SK-N-SH treated with all-trans-retinoic acid at 6 μM for 48 hours (cell line): ENCODE measurements around the gene RASGEF1C.

Source experiments
- ATAC-seq: fragments of 200-7000 bp; cut with Tn5 transposase; 3 replicates; pipeline ENCODE4 v1.9.1; 2020; ENCODE audit warnings: mild to moderate bottlenecking, moderate library complexity
- ARNTL ChIP-seq: fragments of 450-650 bp; formaldehyde crosslinking; IDR thresholded peaks from 2 replicates; pipeline ENCODE4 v1.5.0; 2020; ENCODE audit warnings: low read depth, mild to moderate bottlenecking, moderate library complexity, borderline replicate concordance
- BACH2 ChIP-seq: fragments of 250-450 bp; sonication (Bioruptor Pico); IDR thresholded peaks from 2 replicates; pipeline ENCODE4 v1.9.0; 2021; ENCODE audit warnings: mild to moderate bottlenecking, borderline replicate concordance
- CREB5 ChIP-seq: fragments of 250-450 bp; sonication (Bioruptor Pico); IDR thresholded peaks from 2 replicates; pipeline ENCODE4 v1.5.1; 2020; ENCODE audit warnings: low read depth, mild to moderate bottlenecking, moderate library complexity
- CSDC2 ChIP-seq: fragments of 250-450 bp; sonication (Bioruptor Pico); IDR thresholded peaks from 2 replicates; pipeline ENCODE4 v1.5.0; 2020; ENCODE audit warnings: mild to moderate bottlenecking, moderate library complexity
- CSRNP3 ChIP-seq: fragments of 250-450 bp; sonication (Bioruptor Pico); IDR thresholded peaks from 2 replicates; pipeline ENCODE4 v1.5.1; 2021; ENCODE audit warnings: mild to moderate bottlenecking, moderate library complexity
- ESRRG ChIP-seq: fragments of 250-450 bp; sonication (Bioruptor Pico); IDR thresholded peaks from 2 replicates; pipeline ENCODE4 v1.6.1; 2021; ENCODE audit warnings: mild to moderate bottlenecking
- GLIS3 ChIP-seq: fragments of 250-450 bp; sonication (Bioruptor Pico); IDR thresholded peaks from 2 replicates; pipeline ENCODE4 v1.5.0; 2020; ENCODE audit warnings: mild to moderate bottlenecking, moderate library complexity
- ISL1 ChIP-seq: fragments of 250-450 bp; sonication (Bioruptor Pico); IDR thresholded peaks from 2 replicates; pipeline ENCODE4 v2.1.2; 2022; ENCODE audit warnings: mild to moderate bottlenecking, moderate library complexity
- OSR1 ChIP-seq: fragments of 250-450 bp; sonication (Bioruptor Pico); IDR thresholded peaks from 2 replicates; pipeline ENCODE4 v1.8.0; 2022; ENCODE audit warnings: moderate library complexity, mild to moderate bottlenecking, inconsistent platforms
- PATZ1 ChIP-seq: fragments of 250-450 bp; sonication (Bioruptor Pico); IDR thresholded peaks from 2 replicates; pipeline ENCODE4 v1.8.0; 2020; ENCODE audit warnings: mild to moderate bottlenecking, moderate library complexity, borderline replicate concordance
- POU6F1 ChIP-seq: fragments of 250-450 bp; sonication (Bioruptor Pico); IDR thresholded peaks from 2 replicates; pipeline ENCODE4 v1.8.0; 2021; ENCODE audit warnings: low read depth, mild to moderate bottlenecking, moderate library complexity, borderline replicate concordance
- RARB ChIP-seq: fragments of 250-450 bp; sonication (Bioruptor Pico); IDR thresholded peaks from 2 replicates; pipeline ENCODE4 v1.8.0; 2021; ENCODE audit warnings: mild to moderate bottlenecking, moderate library complexity
- SNAI2 ChIP-seq: fragments of 250-450 bp; sonication (Bioruptor Pico); IDR thresholded peaks from 2 replicates; pipeline ENCODE4 v1.5.0; 2020; ENCODE audit warnings: mild to moderate bottlenecking, moderate library complexity
- TCF4 ChIP-seq: fragments of 250-450 bp; sonication (Bioruptor Pico); IDR thresholded peaks from 2 replicates; pipeline ENCODE4 v1.8.0; 2021; ENCODE audit warnings: mild to moderate bottlenecking, moderate library complexity, borderline replicate concordance
- TOX ChIP-seq: fragments of 250-450 bp; sonication (Bioruptor Pico); IDR thresholded peaks from 2 replicates; pipeline ENCODE4 v1.8.0; 2021; ENCODE audit warnings: mild to moderate bottlenecking, moderate library complexity, borderline replicate concordance
- TSHZ2 ChIP-seq: fragments of 250-450 bp; sonication (Bioruptor Pico); IDR thresholded peaks from 2 replicates; pipeline ENCODE4 v1.5.0; 2020; ENCODE audit warnings: mild to moderate bottlenecking, moderate library complexity
- ZC3H10 ChIP-seq: fragments of 250-450 bp; sonication (Bioruptor Pico); IDR thresholded peaks from 2 replicates; pipeline ENCODE4 v1.5.1; 2021; ENCODE audit warnings: mild to moderate bottlenecking, moderate library complexity
- ZFP3 ChIP-seq: fragments of 250-450 bp; sonication (Bioruptor Pico); IDR thresholded peaks from 2 replicates; pipeline ENCODE4 v1.5.0; 2020; ENCODE audit warnings: mild to moderate bottlenecking, moderate library complexity
- ZFP30 ChIP-seq: fragments of 450-650 bp; formaldehyde crosslinking; IDR thresholded peaks from 2 replicates; pipeline ENCODE4 v1.5.0; 2022; ENCODE audit warnings: mild to moderate bottlenecking, moderate library complexity
- ZNF565 ChIP-seq: fragments of 450-650 bp; formaldehyde crosslinking; conservative IDR thresholded peaks from 2 replicates; pipeline ENCODE4 v1.5.0; 2020; ENCODE audit warnings: low read depth, mild to moderate bottlenecking, moderate library complexity
- ZNF70 ChIP-seq: fragments of 450-650 bp; formaldehyde crosslinking; IDR thresholded peaks from 2 replicates; pipeline ENCODE4 v1.5.0; 2020; ENCODE audit warnings: mild to moderate bottlenecking, moderate library complexity
- ZNF8 ChIP-seq: fragments of 450-650 bp; formaldehyde crosslinking; IDR thresholded peaks from 2 replicates; pipeline ENCODE4 v1.5.0; 2020; ENCODE audit warnings: mild to moderate bottlenecking, moderate library complexity

RASGEF1C gene

GRCh38 chr5:180105827-180106312 is 103.1 kb downstream of the RASGEF1C start:
- ATAC-seq = no peak
- TF ChIP-seq ZC3H10 (CRISPR knock-in tag) (no peak), ZFP30 (no peak), CREB5 (CRISPR knock-in tag) (no peak), ESRRG (CRISPR knock-in tag) (no peak), TCF4 (CRISPR knock-in tag) (no peak), BACH2 (CRISPR knock-in tag) (no peak), ISL1 (CRISPR knock-in tag) (no peak), ZNF70 (no peak), GLIS3 (CRISPR knock-in tag) (no peak), ZFP3 (no peak), RARB (no peak), OSR1 (no peak), ZNF565 (no peak), POU6F1 (no peak), TSHZ2 (CRISPR knock-in tag) (no peak)

GRCh38 chr5:180104168-180104530 is 104.9 kb downstream of the RASGEF1C start:
- ATAC-seq = no peak
- TF ChIP-seq CSRNP3 (CRISPR knock-in tag) = no peak
- no peak for TF ChIP-seq ZNF565
- no peak for TF ChIP-seq ZNF8 (CRISPR knock-in tag)
- no peak for TF ChIP-seq ARNTL (CRISPR knock-in tag)
- TF ChIP-seq POU6F1 = no peak

- ATAC-seq = no peak
- TF ChIP-seq SNAI2 (CRISPR knock-in tag) (no peak), GLIS3 (CRISPR knock-in tag) (no peak), ZNF565 (no peak), ZNF8 (CRISPR knock-in tag) (no peak), ARNTL (CRISPR knock-in tag) (no peak), TOX (CRISPR knock-in tag) (no peak), ZFP3 (no peak), OSR1 (no peak), ESRRG (CRISPR knock-in tag) (no peak), CREB5 (CRISPR knock-in tag) (no peak), TCF4 (CRISPR knock-in tag) (no peak), PATZ1 (CRISPR knock-in tag) (no peak), CSRNP3 (CRISPR knock-in tag) (no peak), RARB (no peak), CSDC2 (CRISPR knock-in tag) (no peak), ISL1 (CRISPR knock-in tag) (no peak)
Observed at GRCh38 chr5:180103487-180104167, 105.4 kb downstream of the RASGEF1C start.
